Activated CD4-positive, CD25-positive, alpha-beta regulatory T cell treated with anti-CD3 and anti-CD28 coated beads, Interleukin-2, amount 50 U/mL, for 16 hours (primary cell): ENCODE measurements around the gene NOX5.

Experiments
- DNase-seq: peaks from one replicate; pipeline ENCODE4 v3.0.0-alpha.2; 2020; ENCODE audit warnings: low read depth, low spot score

Gene NOX5

DNA sequence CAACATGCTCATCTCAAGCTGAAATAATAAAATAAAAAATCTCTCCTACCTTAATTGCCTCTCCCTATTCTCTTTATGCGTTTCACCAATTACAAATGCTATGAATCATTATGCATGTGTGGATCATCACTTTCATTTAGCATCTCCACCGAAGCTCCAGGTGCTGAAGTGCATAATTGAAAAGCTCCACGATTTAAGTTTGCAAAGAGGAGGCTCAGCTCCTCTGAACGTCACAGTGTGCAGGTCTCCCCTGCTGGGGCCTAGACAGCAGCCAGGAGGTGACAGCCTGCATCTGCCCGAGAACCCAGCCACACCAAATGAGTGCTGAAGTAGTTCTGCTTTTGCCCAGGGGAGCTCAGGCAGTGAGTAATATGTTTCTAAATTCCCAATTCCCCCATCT, 85.4 kb downstream of the NOX5 start:
- DNase-seq = no peak

DNA sequence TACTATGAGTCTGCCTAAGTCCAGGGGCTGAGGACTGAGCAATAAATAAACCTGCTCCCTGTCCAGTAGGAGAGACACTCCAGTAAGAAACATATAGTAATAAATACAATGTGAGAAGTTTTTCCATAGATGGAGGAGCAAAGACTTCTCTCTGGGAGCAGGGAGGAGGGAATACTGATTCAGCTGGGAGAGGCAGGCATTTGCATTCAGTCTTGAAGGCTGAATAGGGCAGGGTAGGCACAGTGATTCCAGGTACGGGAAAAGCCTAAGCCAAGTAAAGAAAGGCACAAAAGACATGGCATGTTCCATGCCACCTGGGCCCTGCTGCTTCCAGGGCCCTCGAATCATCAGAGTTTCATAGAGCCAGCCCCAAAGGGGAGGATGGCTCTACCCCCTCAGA, 86.3 kb downstream of the NOX5 start:
- no peak for DNase-seq

DNA sequence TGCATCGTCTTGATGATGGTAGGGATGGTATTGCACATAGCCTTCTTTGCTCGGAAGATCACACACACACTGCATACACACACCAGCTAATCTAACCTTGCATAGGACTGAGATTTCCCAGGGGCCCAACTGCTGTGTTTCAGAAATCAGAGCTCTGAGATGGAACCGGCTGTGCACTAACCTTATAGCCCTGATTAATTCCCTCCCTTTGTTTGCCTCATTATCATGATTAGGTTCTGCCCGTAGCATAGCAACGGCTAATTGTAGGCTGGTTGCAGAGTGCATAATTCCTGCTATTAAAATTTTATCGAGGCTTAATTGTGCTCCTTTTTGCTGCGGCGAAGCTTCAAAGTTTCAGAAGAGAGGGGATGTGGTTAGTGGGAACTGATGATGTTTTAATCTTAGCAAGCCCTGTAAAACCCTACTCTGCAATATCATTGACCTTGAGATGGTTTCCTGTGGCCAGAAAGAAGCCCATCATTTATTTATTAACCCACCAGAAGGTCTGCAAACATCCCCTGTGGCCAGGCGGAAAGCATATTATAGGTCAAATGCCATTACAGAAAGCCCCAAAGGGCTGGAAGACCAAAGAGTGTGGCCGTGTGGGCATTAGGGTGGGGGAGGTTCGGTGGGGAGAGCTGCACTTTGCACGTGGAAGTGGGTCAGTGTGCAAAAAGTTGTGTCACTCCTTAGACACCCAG, 89.7 kb downstream of the NOX5 start:
- DNase-seq = no peak

DNA sequence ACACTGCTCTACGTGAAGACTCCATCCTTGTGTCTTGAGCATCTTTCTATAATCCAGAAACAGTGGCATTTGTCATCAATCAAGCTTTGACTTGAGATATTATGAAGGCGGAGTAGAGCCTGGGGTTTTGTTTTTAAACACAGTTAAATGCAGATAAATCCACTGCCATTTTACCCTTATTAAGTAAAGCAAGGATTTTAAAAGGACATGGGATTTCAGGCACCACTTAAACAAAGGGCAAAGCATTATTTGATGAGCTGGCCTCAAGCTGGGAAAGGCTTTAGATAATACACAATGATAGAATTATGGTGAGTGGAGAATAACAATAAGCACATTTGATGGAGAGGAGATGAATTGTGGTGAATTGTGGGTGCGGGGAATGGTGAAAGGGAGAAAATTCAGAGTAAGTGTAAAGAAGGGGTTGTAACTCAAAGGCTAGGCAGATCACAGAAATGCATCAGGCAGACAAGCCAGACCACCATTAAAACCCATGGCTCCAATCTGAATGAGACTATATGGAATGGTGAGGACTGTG, 91.0 kb downstream of the NOX5 start:
- no peak for DNase-seq

DNA sequence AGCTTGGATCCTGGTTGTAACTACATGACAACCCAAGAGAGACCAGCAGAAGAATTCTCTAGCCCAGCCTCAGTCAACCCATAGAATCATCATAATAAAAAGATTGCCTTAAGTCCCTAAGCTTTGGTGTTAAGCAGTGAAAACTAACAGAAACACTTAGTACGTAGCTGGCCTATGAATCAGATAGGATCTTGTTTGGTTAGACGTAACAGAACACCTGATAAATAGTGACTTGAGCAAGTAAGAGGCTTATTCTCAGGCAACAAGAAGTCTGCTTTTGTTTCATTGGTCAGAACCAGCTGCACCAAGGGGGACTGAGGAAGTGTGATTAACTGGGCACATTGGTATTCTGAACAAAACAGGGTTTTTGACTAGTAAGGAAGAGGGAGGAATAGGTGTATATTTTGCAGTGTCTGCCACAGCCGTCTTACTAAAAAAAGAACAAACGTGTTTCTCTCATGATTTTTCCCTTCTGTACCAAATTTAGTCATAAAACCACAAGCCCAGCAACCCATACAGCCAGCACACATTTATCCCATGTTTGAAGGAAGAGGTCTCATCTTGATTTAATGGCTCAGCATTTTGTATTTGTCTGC, 92.6 kb downstream of the NOX5 start:
- no peak for DNase-seq
